K562 (cell line): ENCODE data around the gene PAQR4. TPM values are rescaled to one million over a fixed set of nuclear protein-coding genes. Genes with fewer than 3 reads are reported as not detected.

ENCODE experiments used
- CBX5 ChIP-seq: IDR thresholded peaks from 2 replicates; pipeline ENCODE4 v1.6.1; 2014; ENCODE audit warnings: low read depth, borderline replicate concordance
- CSDE1 ChIP-seq, 2 experiments: fragments of 450-650 bp; IDR thresholded peaks; 2 replicates each; pipeline ENCODE4 v1.6.1; 2016; ENCODE audit warnings: mild to moderate bottlenecking in 1 of 2
- JUN ChIP-seq, 2 experiments: sonication (generic) in 1 of 2; formaldehyde crosslinking in 1 of 2; IDR thresholded peaks; 2 replicates each; pipeline versions ENCODE4 v1.6.1 to v1.8.0; 2012 to 2022; ENCODE audit warnings: borderline replicate concordance in 2 of 2, mild to moderate bottlenecking in 2 of 2, improper control_type of control experiment in 1 of 2, low read depth in 1 of 2, low read length in 1 of 2, missing genetic modification reagents in 1 of 2
- L3MBTL2 ChIP-seq: fragments of 450-650 bp; IDR thresholded peaks from 2 replicates; pipeline ENCODE4 v1.6.1; 2016; ENCODE audit warnings: mild to moderate bottlenecking, moderate library complexity
- NFIC ChIP-seq: fragments of 450-650 bp; IDR thresholded peaks from 2 replicates; pipeline ENCODE4 v1.6.1; 2017; ENCODE audit warnings: mild to moderate bottlenecking, inconsistent platforms
- PHF8 ChIP-seq: fragments of 200-600 bp; sonication (generic); IDR thresholded peaks from 2 replicates; pipeline ENCODE4 v1.6.1; 2012; ENCODE audit warnings: mixed run types, mild to moderate bottlenecking, inconsistent platforms, low read length, moderate library complexity, borderline replicate concordance
- POLR2A ChIP-seq: fragments of 450-650 bp; conservative IDR thresholded peaks from 2 replicates; pipeline ENCODE4 v1.6.1; 2016
- POLR2AphosphoS2 ChIP-seq: IDR thresholded peaks from 2 replicates; pipeline ENCODE4 v1.6.1; 2012; ENCODE audit warnings: low read length, improper control_type of control experiment
- POLR2AphosphoS5 ChIP-seq: IDR thresholded peaks from 2 replicates; pipeline ENCODE4 v1.6.1; 2011; ENCODE audit warnings: mild to moderate bottlenecking, low read depth, low read length, moderate library complexity; ENCODE audit not compliant: control insufficient read depth, insufficient read depth
- TAF7 ChIP-seq: fragments of 450-650 bp; IDR thresholded peaks from 2 replicates; pipeline ENCODE4 v1.6.1; 2016; ENCODE audit warnings: missing genetic modification characterization, missing compliant biosample characterization
- polyA plus RNA-seq, 8 experiments: library from polyadenylated mRNA; depleted of rRNA in 4 of 8; stranded (reverse) in 5 of 8; unstranded in 3 of 8; fragments of >200 nt; fragmentation: Nextera tagmentation in 2 of 8; fragmentation: Illumina TruSeq in 1 of 8; extraction: Ambion mirVana in 2 of 8; extraction: Trizol in 1 of 8; gene quantifications; 2 replicates each; pipeline versions ENCODE4 v1.2.1 to v1.2.3, GENCODE V29; 2011 to 2014; ENCODE audit warnings: inconsistent platforms in 1 of 8, missing spikeins in 1 of 8
- total RNA-seq, 7 experiments: library from RNA; depleted of rRNA in 6 of 7; stranded (reverse); fragments of >200 nt in 6 of 7; fragmentation: Illumina TruSeq in 2 of 7; extraction: Trizol in 2 of 7; gene quantifications; 2 replicates each; pipeline versions ENCODE4 v1.2.1 to v1.2.3, GENCODE V29; 2011 to 2021; ENCODE audit warnings: low replicate concordance in 1 of 7
- TF ChIP-seq, protein P1 (sequence below): sonication (generic); formaldehyde crosslinking; IDR thresholded peaks from 2 replicates; pipeline ENCODE4 v1.8.0; 2023; ENCODE audit warnings: missing genetic modification reagents, mild to moderate bottlenecking, borderline replicate concordance
- TF ChIP-seq, protein P2 (sequence below), 2 experiments: IDR thresholded peaks; 2 replicates each; pipeline ENCODE4 v1.6.1; 2012; ENCODE audit warnings: improper control_type of control experiment in 2 of 2, low read depth in 2 of 2, low read length in 2 of 2, borderline replicate concordance in 1 of 2
- TF ChIP-seq, protein P3 (sequence below): fragments of 450-650 bp; IDR thresholded peaks from 2 replicates; pipeline ENCODE4 v1.6.1; 2017; ENCODE audit warnings: mild to moderate bottlenecking, moderate library complexity
- TF ChIP-seq, protein P4 (sequence below): fragments of 450-650 bp; IDR thresholded peaks from 2 replicates; pipeline ENCODE4 v1.7.1; 2018; ENCODE audit warnings: mild to moderate bottlenecking, low read depth; ENCODE audit not compliant: partially characterized antibody

Gene PAQR4
- total and polyA plus RNA-seq, 9 of the 15 experiments (the other 6 are each of a cell fraction or from before 2014, with no cell fraction given), result 0.62 to 40.4 (median 19.5) TPM

DNA sequence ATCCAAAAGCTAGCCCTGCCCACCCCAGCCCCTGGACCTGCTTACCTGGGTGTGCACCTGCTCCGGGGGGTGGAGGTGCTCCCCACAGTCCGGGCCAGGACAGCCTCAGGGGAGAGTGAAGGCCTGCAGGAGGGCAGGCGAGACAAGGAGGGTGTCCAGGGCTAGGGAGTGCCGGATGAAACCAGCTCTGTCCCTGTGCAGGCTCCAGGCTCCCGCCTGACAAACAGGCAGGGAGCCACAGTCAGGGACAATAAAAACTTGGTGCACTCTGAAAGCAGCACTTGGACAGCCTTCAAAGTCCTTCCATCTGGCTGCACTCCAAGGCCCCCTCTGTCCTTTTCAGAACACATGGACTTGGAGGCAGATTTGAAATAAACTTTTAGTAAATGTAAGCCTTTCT, 3.9 kb downstream of the PAQR4 start (continued):
- TF ChIP-seq, protein P1, sequence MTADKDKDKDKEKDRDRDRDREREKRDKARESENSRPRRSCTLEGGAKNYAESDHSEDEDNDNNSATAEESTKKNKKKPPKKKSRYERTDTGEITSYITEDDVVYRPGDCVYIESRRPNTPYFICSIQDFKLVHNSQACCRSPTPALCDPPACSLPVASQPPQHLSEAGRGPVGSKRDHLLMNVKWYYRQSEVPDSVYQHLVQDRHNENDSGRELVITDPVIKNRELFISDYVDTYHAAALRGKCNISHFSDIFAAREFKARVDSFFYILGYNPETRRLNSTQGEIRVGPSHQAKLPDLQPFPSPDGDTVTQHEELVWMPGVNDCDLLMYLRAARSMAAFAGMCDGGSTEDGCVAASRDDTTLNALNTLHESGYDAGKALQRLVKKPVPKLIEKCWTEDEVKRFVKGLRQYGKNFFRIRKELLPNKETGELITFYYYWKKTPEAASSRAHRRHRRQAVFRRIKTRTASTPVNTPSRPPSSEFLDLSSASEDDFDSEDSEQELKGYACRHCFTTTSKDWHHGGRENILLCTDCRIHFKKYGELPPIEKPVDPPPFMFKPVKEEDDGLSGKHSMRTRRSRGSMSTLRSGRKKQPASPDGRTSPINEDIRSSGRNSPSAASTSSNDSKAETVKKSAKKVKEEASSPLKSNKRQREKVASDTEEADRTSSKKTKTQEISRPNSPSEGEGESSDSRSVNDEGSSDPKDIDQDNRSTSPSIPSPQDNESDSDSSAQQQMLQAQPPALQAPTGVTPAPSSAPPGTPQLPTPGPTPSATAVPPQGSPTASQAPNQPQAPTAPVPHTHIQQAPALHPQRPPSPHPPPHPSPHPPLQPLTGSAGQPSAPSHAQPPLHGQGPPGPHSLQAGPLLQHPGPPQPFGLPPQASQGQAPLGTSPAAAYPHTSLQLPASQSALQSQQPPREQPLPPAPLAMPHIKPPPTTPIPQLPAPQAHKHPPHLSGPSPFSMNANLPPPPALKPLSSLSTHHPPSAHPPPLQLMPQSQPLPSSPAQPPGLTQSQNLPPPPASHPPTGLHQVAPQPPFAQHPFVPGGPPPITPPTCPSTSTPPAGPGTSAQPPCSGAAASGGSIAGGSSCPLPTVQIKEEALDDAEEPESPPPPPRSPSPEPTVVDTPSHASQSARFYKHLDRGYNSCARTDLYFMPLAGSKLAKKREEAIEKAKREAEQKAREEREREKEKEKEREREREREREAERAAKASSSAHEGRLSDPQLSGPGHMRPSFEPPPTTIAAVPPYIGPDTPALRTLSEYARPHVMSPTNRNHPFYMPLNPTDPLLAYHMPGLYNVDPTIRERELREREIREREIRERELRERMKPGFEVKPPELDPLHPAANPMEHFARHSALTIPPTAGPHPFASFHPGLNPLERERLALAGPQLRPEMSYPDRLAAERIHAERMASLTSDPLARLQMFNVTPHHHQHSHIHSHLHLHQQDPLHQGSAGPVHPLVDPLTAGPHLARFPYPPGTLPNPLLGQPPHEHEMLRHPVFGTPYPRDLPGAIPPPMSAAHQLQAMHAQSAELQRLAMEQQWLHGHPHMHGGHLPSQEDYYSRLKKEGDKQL (CRISPR knock-in tag), result no peak
- TF ChIP-seq POLR2AphosphoS5 (peak; percentile 17; the same call in 1 of the 2 replicates), TAF7 (no peak), NFIC (peak; percentile 10; the same call in 1 of the 2 replicates), JUN (IDR thresholded peaks at IDR 0.05; ENCODE audit: borderline replicate concordance, low read depth, low read length) (no peak), JUN (CRISPR knock-in tag; IDR thresholded peaks at IDR 0.05; ENCODE audit: borderline replicate concordance) (no peak), PHF8 (no peak; the same call in 1 of the 2 replicates), CBX5 (no peak), POLR2A (peak; percentile 5), POLR2AphosphoS2 (peak; percentile 52; the same call in 1 of the 2 replicates), CSDE1 (IDR thresholded peaks at IDR 0.05) (no peak), L3MBTL2 (no peak)
- TF ChIP-seq, protein P2, sequence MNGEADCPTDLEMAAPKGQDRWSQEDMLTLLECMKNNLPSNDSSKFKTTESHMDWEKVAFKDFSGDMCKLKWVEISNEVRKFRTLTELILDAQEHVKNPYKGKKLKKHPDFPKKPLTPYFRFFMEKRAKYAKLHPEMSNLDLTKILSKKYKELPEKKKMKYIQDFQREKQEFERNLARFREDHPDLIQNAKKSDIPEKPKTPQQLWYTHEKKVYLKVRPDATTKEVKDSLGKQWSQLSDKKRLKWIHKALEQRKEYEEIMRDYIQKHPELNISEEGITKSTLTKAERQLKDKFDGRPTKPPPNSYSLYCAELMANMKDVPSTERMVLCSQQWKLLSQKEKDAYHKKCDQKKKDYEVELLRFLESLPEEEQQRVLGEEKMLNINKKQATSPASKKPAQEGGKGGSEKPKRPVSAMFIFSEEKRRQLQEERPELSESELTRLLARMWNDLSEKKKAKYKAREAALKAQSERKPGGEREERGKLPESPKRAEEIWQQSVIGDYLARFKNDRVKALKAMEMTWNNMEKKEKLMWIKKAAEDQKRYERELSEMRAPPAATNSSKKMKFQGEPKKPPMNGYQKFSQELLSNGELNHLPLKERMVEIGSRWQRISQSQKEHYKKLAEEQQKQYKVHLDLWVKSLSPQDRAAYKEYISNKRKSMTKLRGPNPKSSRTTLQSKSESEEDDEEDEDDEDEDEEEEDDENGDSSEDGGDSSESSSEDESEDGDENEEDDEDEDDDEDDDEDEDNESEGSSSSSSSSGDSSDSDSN (IDR thresholded peaks at IDR 0.05; ENCODE audit: borderline replicate concordance in 1 of 2, low read depth in 2 of 2, low read length in 2 of 2), result no peak
- TF ChIP-seq, protein P3, sequence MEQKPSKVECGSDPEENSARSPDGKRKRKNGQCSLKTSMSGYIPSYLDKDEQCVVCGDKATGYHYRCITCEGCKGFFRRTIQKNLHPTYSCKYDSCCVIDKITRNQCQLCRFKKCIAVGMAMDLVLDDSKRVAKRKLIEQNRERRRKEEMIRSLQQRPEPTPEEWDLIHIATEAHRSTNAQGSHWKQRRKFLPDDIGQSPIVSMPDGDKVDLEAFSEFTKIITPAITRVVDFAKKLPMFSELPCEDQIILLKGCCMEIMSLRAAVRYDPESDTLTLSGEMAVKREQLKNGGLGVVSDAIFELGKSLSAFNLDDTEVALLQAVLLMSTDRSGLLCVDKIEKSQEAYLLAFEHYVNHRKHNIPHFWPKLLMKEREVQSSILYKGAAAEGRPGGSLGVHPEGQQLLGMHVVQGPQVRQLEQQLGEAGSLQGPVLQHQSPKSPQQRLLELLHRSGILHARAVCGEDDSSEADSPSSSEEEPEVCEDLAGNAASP, result no peak
- TF ChIP-seq, protein P4, sequence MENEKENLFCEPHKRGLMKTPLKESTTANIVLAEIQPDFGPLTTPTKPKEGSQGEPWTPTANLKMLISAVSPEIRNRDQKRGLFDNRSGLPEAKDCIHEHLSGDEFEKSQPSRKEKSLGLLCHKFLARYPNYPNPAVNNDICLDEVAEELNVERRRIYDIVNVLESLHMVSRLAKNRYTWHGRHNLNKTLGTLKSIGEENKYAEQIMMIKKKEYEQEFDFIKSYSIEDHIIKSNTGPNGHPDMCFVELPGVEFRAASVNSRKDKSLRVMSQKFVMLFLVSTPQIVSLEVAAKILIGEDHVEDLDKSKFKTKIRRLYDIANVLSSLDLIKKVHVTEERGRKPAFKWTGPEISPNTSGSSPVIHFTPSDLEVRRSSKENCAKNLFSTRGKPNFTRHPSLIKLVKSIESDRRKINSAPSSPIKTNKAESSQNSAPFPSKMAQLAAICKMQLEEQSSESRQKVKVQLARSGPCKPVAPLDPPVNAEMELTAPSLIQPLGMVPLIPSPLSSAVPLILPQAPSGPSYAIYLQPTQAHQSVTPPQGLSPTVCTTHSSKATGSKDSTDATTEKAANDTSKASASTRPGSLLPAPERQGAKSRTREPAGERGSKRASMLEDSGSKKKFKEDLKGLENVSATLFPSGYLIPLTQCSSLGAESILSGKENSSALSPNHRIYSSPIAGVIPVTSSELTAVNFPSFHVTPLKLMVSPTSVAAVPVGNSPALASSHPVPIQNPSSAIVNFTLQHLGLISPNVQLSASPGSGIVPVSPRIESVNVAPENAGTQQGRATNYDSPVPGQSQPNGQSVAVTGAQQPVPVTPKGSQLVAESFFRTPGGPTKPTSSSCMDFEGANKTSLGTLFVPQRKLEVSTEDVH, result no peak
